Right renal pelvis (tissue), 4 donors: ENCODE results near the gene ZNF367. TPM values are rescaled to one million over a fixed set of nuclear protein-coding genes. Genes with fewer than 3 reads are reported as not detected.

Experiments used
- DNase-seq, 4 donors: peaks; one replicate each; pipeline ENCODE4 v3.0.0-alpha.2; 2013; ENCODE audit warnings: low read depth in 4 of 4, low spot score in 3 of 4, missing footprints in 1 of 4
- polyA plus RNA-seq, 4 donors: library from polyadenylated mRNA; unstranded; fragments of 120-200 nt; gene quantifications; one replicate each; pipeline ENCODE4 v1.2.1, GENCODE V29; 2013; ENCODE audit not compliant: insufficient read length in 4 of 4

ZNF367 gene
- polyA plus RNA-seq: 10 to 100 TPM in 3 of 4 donors, 1 to 10 TPM in 1; 10.0 to 12.0 (median 10.2) TPM

GRCh38 chr9:96418083-96418919 is at the start of gene ZNF367:
Gene ZNF367, minus strand, starts transcription at chr9:96418370. Its CDS starts 338 bp downstream, at chr9:96418032.
- peak; percentile 84 to 93 (median 90) for DNase-seq

GRCh38 chr9:96467784-96468183 is 49.6 kb upstream of the ZNF367 start:
- no peak for DNase-seq

- no peak for DNase-seq
These were observed 46.3 kb upstream of the ZNF367 start for GRCh38 chr9:96464426-96464825.

- no peak for DNase-seq
These were observed 44.4 kb upstream of the ZNF367 start for GRCh38 chr9:96462541-96462940.

GRCh38 chr9:96461336-96461735 is 43.2 kb upstream of the ZNF367 start:
- DNase-seq: no peak

- no peak for DNase-seq
These were observed 42.7 kb upstream of the ZNF367 start for GRCh38 chr9:96460882-96461281.

GRCh38 chr9:96460470-96460869 is 42.3 kb upstream of the ZNF367 start:
- no peak for DNase-seq

GRCh38 chr9:96459268-96460007 is 41.3 kb upstream of the ZNF367 start:
- DNase-seq: no peak

GRCh38 chr9:96458226-96458625 is 40.1 kb upstream of the ZNF367 start:
- no peak for DNase-seq

- DNase-seq: no peak
These were observed 39.1 kb upstream of the ZNF367 start for GRCh38 chr9:96457266-96457665.

- no peak for DNase-seq
These were observed 35.5 kb upstream of the ZNF367 start for GRCh38 chr9:96453625-96454024.

- peak in 1 of 4 donors; percentile 21 for DNase-seq
These were observed 32.7 kb upstream of the ZNF367 start for GRCh38 chr9:96450613-96451528.

- peak; percentile 90 to 95 (median 92) for DNase-seq
These were observed 31.9 kb upstream of the ZNF367 start, which contains the start of gene HABP4 for GRCh38 chr9:96449845-96450612. Gene HABP4, plus strand, starts transcription at chr9:96450169. Its CDS starts 111 bp downstream, at chr9:96450280.

GRCh38 chr9:96449523-96449844 is 31.3 kb upstream of the ZNF367 start:
- no peak for DNase-seq

GRCh38 chr9:96448546-96449170 is 30.5 kb upstream of the ZNF367 start:
- DNase-seq: no peak

GRCh38 chr9:96447406-96447805 is 29.2 kb upstream of the ZNF367 start:
- DNase-seq: no peak

GRCh38 chr9:96442491-96442890 is 24.3 kb upstream of the ZNF367 start:
- DNase-seq: no peak

GRCh38 chr9:96441798-96442445 is 23.8 kb upstream of the ZNF367 start:
- no peak for DNase-seq

- DNase-seq: no peak
These were observed 22.6 kb upstream of the ZNF367 start for GRCh38 chr9:96440671-96441199.
